ENCODE results near the gene ZMYM4.

The ZMYM4 gene

DNA sequence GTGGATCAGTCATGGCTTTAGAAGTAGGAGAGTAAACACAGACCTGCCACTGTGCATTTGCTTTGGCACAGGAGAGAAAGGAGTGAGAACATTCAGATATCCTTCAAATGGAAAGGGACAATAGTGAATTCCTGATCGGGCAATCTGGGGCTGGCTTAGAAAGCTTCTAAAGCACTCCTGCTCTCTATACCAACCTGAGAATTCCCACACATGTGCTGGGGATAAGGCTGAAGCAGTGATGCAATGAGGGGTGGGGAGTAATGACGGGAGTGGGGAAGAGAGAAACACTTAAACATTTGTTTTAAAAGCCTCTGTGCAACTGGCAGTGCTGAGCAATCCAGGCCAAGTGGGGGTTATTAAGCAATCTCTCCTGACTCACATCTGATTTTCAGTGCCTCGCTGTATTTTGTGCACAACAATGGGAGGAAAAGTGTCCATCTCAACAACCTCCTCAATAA is 179.9 kb downstream of the ZMYM4 start:
- TF ChIP-seq ISL1 (CRISPR knock-in tag; IDR thresholded peaks at IDR 0.05) = peak; percentile 65
- TF ChIP-seq CSDC2 (CRISPR knock-in tag; IDR thresholded peaks at IDR 0.05) = no peak
- 0 out of 2 replicates have a peak, but pooled peaks have one; percentile 36 for TF ChIP-seq ZFP3 (CRISPR knock-in tag; IDR thresholded peaks at IDR 0.05)
- no peak for TF ChIP-seq ZFP30 (CRISPR knock-in tag; IDR thresholded peaks at IDR 0.05)
- TF ChIP-seq, protein P1, sequence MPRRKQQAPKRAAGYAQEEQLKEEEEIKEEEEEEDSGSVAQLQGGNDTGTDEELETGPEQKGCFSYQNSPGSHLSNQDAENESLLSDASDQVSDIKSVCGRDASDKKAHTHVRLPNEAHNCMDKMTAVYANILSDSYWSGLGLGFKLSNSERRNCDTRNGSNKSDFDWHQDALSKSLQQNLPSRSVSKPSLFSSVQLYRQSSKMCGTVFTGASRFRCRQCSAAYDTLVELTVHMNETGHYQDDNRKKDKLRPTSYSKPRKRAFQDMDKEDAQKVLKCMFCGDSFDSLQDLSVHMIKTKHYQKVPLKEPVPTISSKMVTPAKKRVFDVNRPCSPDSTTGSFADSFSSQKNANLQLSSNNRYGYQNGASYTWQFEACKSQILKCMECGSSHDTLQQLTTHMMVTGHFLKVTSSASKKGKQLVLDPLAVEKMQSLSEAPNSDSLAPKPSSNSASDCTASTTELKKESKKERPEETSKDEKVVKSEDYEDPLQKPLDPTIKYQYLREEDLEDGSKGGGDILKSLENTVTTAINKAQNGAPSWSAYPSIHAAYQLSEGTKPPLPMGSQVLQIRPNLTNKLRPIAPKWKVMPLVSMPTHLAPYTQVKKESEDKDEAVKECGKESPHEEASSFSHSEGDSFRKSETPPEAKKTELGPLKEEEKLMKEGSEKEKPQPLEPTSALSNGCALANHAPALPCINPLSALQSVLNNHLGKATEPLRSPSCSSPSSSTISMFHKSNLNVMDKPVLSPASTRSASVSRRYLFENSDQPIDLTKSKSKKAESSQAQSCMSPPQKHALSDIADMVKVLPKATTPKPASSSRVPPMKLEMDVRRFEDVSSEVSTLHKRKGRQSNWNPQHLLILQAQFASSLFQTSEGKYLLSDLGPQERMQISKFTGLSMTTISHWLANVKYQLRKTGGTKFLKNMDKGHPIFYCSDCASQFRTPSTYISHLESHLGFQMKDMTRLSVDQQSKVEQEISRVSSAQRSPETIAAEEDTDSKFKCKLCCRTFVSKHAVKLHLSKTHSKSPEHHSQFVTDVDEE (CRISPR knock-in tag; IDR thresholded peaks at IDR 0.05) = no peak
- TF ChIP-seq, protein P2, sequence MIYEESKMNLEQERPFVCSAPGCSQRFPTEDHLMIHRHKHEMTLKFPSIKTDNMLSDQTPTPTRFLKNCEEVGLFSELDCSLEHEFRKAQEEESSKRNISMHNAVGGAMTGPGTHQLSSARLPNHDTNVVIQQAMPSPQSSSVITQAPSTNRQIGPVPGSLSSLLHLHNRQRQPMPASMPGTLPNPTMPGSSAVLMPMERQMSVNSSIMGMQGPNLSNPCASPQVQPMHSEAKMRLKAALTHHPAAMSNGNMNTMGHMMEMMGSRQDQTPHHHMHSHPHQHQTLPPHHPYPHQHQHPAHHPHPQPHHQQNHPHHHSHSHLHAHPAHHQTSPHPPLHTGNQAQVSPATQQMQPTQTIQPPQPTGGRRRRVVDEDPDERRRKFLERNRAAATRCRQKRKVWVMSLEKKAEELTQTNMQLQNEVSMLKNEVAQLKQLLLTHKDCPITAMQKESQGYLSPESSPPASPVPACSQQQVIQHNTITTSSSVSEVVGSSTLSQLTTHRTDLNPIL (CRISPR knock-in tag; IDR thresholded peaks at IDR 0.05; ENCODE audit: low read depth) = no peak
- TF ChIP-seq PPARA (CRISPR knock-in tag; IDR thresholded peaks at IDR 0.05; ENCODE audit: borderline replicate concordance) = no peak
- no peak for TF ChIP-seq GLIS3 (CRISPR knock-in tag; IDR thresholded peaks at IDR 0.05)
- TF ChIP-seq SNAI2 (CRISPR knock-in tag; IDR thresholded peaks at IDR 0.05) = no peak
- TF ChIP-seq TCF4 (CRISPR knock-in tag; IDR thresholded peaks at IDR 0.05; ENCODE audit: borderline replicate concordance) = no peak
- no peak for TF ChIP-seq TOX (CRISPR knock-in tag; IDR thresholded peaks at IDR 0.05; ENCODE audit: borderline replicate concordance)
- TF ChIP-seq POU6F1 (CRISPR knock-in tag; IDR thresholded peaks at IDR 0.05; ENCODE audit: borderline replicate concordance, low read depth) = no peak
- ATAC-seq = no peak

- ATAC-seq = peak; percentile 51
- TF ChIP-seq, protein P3, sequence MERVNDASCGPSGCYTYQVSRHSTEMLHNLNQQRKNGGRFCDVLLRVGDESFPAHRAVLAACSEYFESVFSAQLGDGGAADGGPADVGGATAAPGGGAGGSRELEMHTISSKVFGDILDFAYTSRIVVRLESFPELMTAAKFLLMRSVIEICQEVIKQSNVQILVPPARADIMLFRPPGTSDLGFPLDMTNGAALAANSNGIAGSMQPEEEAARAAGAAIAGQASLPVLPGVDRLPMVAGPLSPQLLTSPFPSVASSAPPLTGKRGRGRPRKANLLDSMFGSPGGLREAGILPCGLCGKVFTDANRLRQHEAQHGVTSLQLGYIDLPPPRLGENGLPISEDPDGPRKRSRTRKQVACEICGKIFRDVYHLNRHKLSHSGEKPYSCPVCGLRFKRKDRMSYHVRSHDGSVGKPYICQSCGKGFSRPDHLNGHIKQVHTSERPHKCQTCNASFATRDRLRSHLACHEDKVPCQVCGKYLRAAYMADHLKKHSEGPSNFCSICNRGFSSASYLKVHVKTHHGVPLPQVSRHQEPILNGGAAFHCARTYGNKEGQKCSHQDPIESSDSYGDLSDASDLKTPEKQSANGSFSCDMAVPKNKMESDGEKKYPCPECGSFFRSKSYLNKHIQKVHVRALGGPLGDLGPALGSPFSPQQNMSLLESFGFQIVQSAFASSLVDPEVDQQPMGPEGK (CRISPR knock-in tag; IDR thresholded peaks at IDR 0.05; ENCODE audit: borderline replicate concordance) = no peak
- TF ChIP-seq ZFP3 (CRISPR knock-in tag; IDR thresholded peaks at IDR 0.05) (no peak), POU6F1 (CRISPR knock-in tag; IDR thresholded peaks at IDR 0.05; ENCODE audit: borderline replicate concordance, low read depth) (no peak), ZNF70 (CRISPR knock-in tag; IDR thresholded peaks at IDR 0.05) (no peak), SNAI2 (CRISPR knock-in tag; IDR thresholded peaks at IDR 0.05) (no peak), ZC3H10 (CRISPR knock-in tag; IDR thresholded peaks at IDR 0.05) (no peak), ISL1 (CRISPR knock-in tag; IDR thresholded peaks at IDR 0.05) (no peak), ZNF8 (CRISPR knock-in tag; IDR thresholded peaks at IDR 0.05) (no peak), CSRNP3 (CRISPR knock-in tag; IDR thresholded peaks at IDR 0.05) (no peak), RARB (CRISPR knock-in tag; IDR thresholded peaks at IDR 0.05) (no peak), ZNF565 (CRISPR knock-in tag; conservative IDR thresholded peaks at IDR 0.05; ENCODE audit: low read depth) (no peak), CSDC2 (CRISPR knock-in tag; IDR thresholded peaks at IDR 0.05) (no peak), PPARA (CRISPR knock-in tag; IDR thresholded peaks at IDR 0.05; ENCODE audit: borderline replicate concordance) (no peak), ESRRG (CRISPR knock-in tag; IDR thresholded peaks at IDR 0.05) (no peak), GLIS3 (CRISPR knock-in tag; IDR thresholded peaks at IDR 0.05) (no peak)
- TF ChIP-seq, protein P1 (CRISPR knock-in tag; IDR thresholded peaks at IDR 0.05) = no peak
Measured at GRCh38 chr1:35449334-35450008, 181.0 kb downstream of the ZMYM4 start.

Data from SK-N-SH treated with all-trans-retinoic acid at 6 μM for 48 hours (cell line).